OCI-LY7 (cell line): ENCODE measurements around the gene GCNT2. TPM values are rescaled to one million over a fixed set of nuclear protein-coding genes. Genes with fewer than 3 reads are reported as not detected.

ENCODE experiments used
- BruUV-seq: library from RNA; stranded (reverse); fragments of 400-500 nt; replicated peaks from 2 replicates; lab custom pipeline; 2021; lab: Mats Ljungman, UMichigan
- CTCF ChIA-PET: fragments of 300-600 bp; sonication (Branson Sonifier 250); formaldehyde crosslinking; loops from one replicate; lab custom pipeline; 2022; ENCODE audit warnings: antibody characterized with exemption; ENCODE audit not compliant: unreplicated experiment; lab: Charles Lee
- POLR2A ChIA-PET: fragments of 300-600 bp; sonication (Branson Sonifier 250); formaldehyde crosslinking; loops from one replicate; lab custom pipeline; 2022; ENCODE audit warnings: antibody characterized with exemption; lab: Charles Lee
- DNase-seq: peaks from one replicate; pipeline ENCODE4 v3.0.0-alpha.2; 2015; ENCODE audit warnings: low spot score
- H2AFZ ChIP-seq: fragments of 200-600 bp; sonication (generic), shearing (Covaris generic); 2 replicates; pipeline ENCODE4 v1.6.1; 2014; ENCODE audit warnings: mild to moderate bottlenecking, antibody characterized with exemption, low read length, moderate library complexity
- H3K27ac ChIP-seq: fragments of 200-600 bp; sonication (generic); 2 replicates; pipeline ENCODE4 v1.5.1; 2014; ENCODE audit warnings: mixed run types, low read depth, mild to moderate bottlenecking, moderate library complexity, low read length, inconsistent platforms; ENCODE audit not compliant: poor library complexity, severe bottlenecking
- H3K36me3 ChIP-seq: fragments of 200-600 bp; sonication (generic); 2 replicates; pipeline ENCODE4 v1.6.1; 2014; ENCODE audit warnings: mild to moderate bottlenecking, antibody characterized with exemption, low read length, moderate library complexity, mixed read lengths; ENCODE audit not compliant: insufficient read depth
- H3K4me1 ChIP-seq: fragments of 200-600 bp; sonication (generic); 2 replicates; pipeline ENCODE4 v1.5.1; 2014; ENCODE audit warnings: mild to moderate bottlenecking, low read length; ENCODE audit not compliant: insufficient read depth, poor library complexity, severe bottlenecking
- H3K4me2 ChIP-seq: fragments of 200-600 bp; sonication (generic); 2 replicates; pipeline ENCODE4 v1.6.1; 2014; ENCODE audit warnings: mild to moderate bottlenecking, low read length
- H3K4me3 ChIP-seq: fragments of 200-600 bp; sonication (generic); 2 replicates; pipeline ENCODE4 v1.5.1; 2014; ENCODE audit warnings: mild to moderate bottlenecking, low read depth, low read length; ENCODE audit not compliant: poor library complexity, severe bottlenecking
- H3K79me2 ChIP-seq: fragments of 200-600 bp; sonication (generic); 2 replicates; pipeline ENCODE4 v1.6.1; 2016; ENCODE audit warnings: low read depth, mild to moderate bottlenecking, low read length, moderate library complexity, mixed read lengths; ENCODE audit not compliant: insufficient read depth
- H3K9me2 ChIP-seq: fragments of 200-600 bp; sonication (generic); 2 replicates; pipeline ENCODE4 v1.6.1; 2016; ENCODE audit warnings: mild to moderate bottlenecking, low read length, mixed read lengths; ENCODE audit not compliant: insufficient read depth
- H3K9me3 ChIP-seq: fragments of 200-600 bp; sonication (generic); 2 replicates; pipeline ENCODE4 v1.6.1; 2014; ENCODE audit warnings: mild to moderate bottlenecking, mixed run types, low read length, mixed read lengths
- H4K20me1 ChIP-seq: fragments of 200-600 bp; sonication (generic); 2 replicates; pipeline ENCODE4 v1.6.1; 2014; ENCODE audit warnings: mild to moderate bottlenecking, antibody characterized with exemption, low read length, moderate library complexity, mixed read lengths; ENCODE audit not compliant: insufficient read depth
- CTCF ChIP-seq: fragments of 200-600 bp; sonication (generic); conservative IDR thresholded peaks from 2 replicates; pipeline ENCODE4 v1.5.1; 2014; ENCODE audit warnings: mild to moderate bottlenecking, antibody characterized with exemption, low read length, moderate library complexity, mixed read lengths
- EZH2phosphoT487 ChIP-seq: fragments of 200-600 bp; sonication (generic); IDR thresholded peaks from 2 replicates; pipeline ENCODE4 v1.6.1; 2018; ENCODE audit warnings: low read depth, borderline replicate concordance, mild to moderate bottlenecking, mixed run types, antibody characterized with exemption, low read length, moderate library complexity, mixed read lengths
- intact Hi-C: fragments of 100-400 bp; cut with micrococcal nuclease; formaldehyde crosslinking; loops from one replicate; pipeline ENCODE4 v1.10.0; 2022; ENCODE audit not compliant: unreplicated experiment
- total RNA-seq, 2 experiments: library from RNA; depleted of rRNA in 1 of 2; stranded (reverse); fragments of >200 nt in 1 of 2; shearing (Covaris generic) in 1 of 2; gene quantifications; 2 replicates each; pipeline ENCODE4 v1.2.3, GENCODE V29; 2014 to 2022

Gene GCNT2
- total RNA-seq, 2 experiments from 2014 or later, result 17.4 to 25.2 TPM

- H3K27ac ChIP-seq, result no peak overlapping the region
- H3K4me2 ChIP-seq, result no peak overlapping the region
- H3K79me2 ChIP-seq, result no peaks in the 10 kb centered on the region
- H3K36me3 ChIP-seq, result peaks cover 19% of the 10 kb centered on the region
- no peak overlapping the region for H3K4me3 ChIP-seq
- DNase-seq, result no peak
- intact Hi-C loops, result no loop called here
- ChIA-PET CTCF (no interaction called here), POLR2A (no interaction called here)
- TF ChIP-seq EZH2phosphoT487 (no peak), CTCF (no peak)
- H4K20me1 ChIP-seq, result 0 out of 2 replicates have a peak, but pooled peaks cover 5% of the 10 kb centered on the region
- H3K4me1 ChIP-seq, result no peaks in the 10 kb centered on the region
- no peaks in the 10 kb centered on the region for H3K9me2 ChIP-seq
- no peaks in the 10 kb centered on the region for H3K9me3 ChIP-seq
- no TSS peak for BruUV-seq
- no peak overlapping the region for H2AFZ ChIP-seq
Measured at GRCh38 chr6:10576226-10576625, 55.1 kb downstream of the GCNT2 start.

GRCh38 chr6:10577112-10577511, 56.0 kb downstream of the GCNT2 start:
- Histone ChIP-seq H3K4me1 (no peaks in the 10 kb centered on the region), H3K79me2 (no peaks in the 10 kb centered on the region), H2AFZ (no peak overlapping the region), H3K4me3 (no peak overlapping the region), H3K4me2 (no peak overlapping the region), H3K9me3 (no peaks in the 10 kb centered on the region), H3K36me3 (peaks cover 15% of the 10 kb centered on the region), H3K9me2 (no peaks in the 10 kb centered on the region), H3K27ac (no peak overlapping the region), H4K20me1 (0 out of 2 replicates have a peak, but pooled peaks cover 5% of the 10 kb centered on the region)
- intact Hi-C loops, result no loop called here
- TF ChIP-seq EZH2phosphoT487 (no peak), CTCF (no peak)
- DNase-seq, result no peak
- no TSS peak for BruUV-seq
- POLR2A ChIA-PET, result no interaction called here
- CTCF ChIA-PET, result no interaction called here

- Histone ChIP-seq H3K9me2 (no peaks in the 10 kb centered on the region), H4K20me1 (0 out of 2 replicates have a peak, but pooled peaks cover 5% of the 10 kb centered on the region), H3K36me3 (peaks cover 14% of the 10 kb centered on the region; the same call in 1 of the 2 replicates), H3K79me2 (no peaks in the 10 kb centered on the region), H3K4me1 (no peaks in the 10 kb centered on the region), H3K27ac (no peak overlapping the region), H3K4me2 (no peak overlapping the region), H3K9me3 (no peaks in the 10 kb centered on the region), H3K4me3 (no peak overlapping the region), H2AFZ (no peak overlapping the region)
- intact Hi-C loops, result no loop called here
- DNase-seq, result no peak
- POLR2A ChIA-PET, result interaction anchor here (0.6 to 0.8 kb wide), 3 partner anchors 17 to 32 kb away, joined by 3 read pairs; no protein-coding TSS in a partner anchor
- no TSS peak for BruUV-seq
- CTCF ChIA-PET, result no interaction called here
- TF ChIP-seq EZH2phosphoT487 (no peak), CTCF (no peak)
Measured at GRCh38 chr6:10578723-10579122, 57.6 kb downstream of the GCNT2 start.
